ENCODE data around the gene NFAM1.

DNA sequence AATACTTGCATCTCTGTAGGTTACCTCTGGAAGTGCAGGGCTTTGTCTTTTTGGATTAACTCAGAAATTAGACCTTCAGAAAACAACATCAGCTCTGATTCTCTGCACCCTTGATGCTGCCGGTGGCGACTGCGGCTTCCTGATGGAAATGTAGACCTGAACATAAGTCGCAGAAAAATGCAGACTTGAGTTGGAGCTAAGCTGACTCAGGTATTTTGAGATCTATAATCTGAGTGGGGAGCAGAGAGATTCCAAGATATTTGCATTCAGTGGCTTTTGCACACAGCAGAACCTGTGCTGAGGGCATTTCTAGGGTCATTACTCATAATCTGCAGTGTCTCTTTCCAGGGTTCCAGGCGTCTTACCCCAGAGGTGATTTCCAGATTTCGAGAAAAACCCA, 18.7 kb upstream of the NFAM1 start:
- TF ChIP-seq, protein P1, sequence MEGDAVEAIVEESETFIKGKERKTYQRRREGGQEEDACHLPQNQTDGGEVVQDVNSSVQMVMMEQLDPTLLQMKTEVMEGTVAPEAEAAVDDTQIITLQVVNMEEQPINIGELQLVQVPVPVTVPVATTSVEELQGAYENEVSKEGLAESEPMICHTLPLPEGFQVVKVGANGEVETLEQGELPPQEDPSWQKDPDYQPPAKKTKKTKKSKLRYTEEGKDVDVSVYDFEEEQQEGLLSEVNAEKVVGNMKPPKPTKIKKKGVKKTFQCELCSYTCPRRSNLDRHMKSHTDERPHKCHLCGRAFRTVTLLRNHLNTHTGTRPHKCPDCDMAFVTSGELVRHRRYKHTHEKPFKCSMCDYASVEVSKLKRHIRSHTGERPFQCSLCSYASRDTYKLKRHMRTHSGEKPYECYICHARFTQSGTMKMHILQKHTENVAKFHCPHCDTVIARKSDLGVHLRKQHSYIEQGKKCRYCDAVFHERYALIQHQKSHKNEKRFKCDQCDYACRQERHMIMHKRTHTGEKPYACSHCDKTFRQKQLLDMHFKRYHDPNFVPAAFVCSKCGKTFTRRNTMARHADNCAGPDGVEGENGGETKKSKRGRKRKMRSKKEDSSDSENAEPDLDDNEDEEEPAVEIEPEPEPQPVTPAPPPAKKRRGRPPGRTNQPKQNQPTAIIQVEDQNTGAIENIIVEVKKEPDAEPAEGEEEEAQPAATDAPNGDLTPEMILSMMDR (IDR thresholded peaks at IDR 0.05) = no peak
- no peak for TF ChIP-seq POLR2A (IDR thresholded peaks at IDR 0.05)
